Thyroid gland (tissue), 4 donors: ENCODE data around the gene MZF1.

Source experiments
- POLR2A ChIP-seq, 2 donors: fragments of 450-650 bp; IDR thresholded peaks; one replicate each; pipeline ENCODE4 v1.6.1; 2017; ENCODE audit warnings: antibody characterized with exemption in 2 of 2, mild to moderate bottlenecking in 2 of 2, moderate library complexity in 1 of 2
- TF ChIP-seq, protein P1 (sequence below), 6 experiments: fragments of 200-600 bp in 3 of 6; fragments of 450-650 bp in 3 of 6; sonication (generic) in 3 of 6; IDR thresholded peaks; one replicate each; pipeline ENCODE4 v1.5.1; 2016 to 2019; ENCODE audit warnings: antibody characterized with exemption in 6 of 6, mild to moderate bottlenecking in 2 of 6, inconsistent platforms in 1 of 6, moderate library complexity in 1 of 6

- TF ChIP-seq, protein P1, sequence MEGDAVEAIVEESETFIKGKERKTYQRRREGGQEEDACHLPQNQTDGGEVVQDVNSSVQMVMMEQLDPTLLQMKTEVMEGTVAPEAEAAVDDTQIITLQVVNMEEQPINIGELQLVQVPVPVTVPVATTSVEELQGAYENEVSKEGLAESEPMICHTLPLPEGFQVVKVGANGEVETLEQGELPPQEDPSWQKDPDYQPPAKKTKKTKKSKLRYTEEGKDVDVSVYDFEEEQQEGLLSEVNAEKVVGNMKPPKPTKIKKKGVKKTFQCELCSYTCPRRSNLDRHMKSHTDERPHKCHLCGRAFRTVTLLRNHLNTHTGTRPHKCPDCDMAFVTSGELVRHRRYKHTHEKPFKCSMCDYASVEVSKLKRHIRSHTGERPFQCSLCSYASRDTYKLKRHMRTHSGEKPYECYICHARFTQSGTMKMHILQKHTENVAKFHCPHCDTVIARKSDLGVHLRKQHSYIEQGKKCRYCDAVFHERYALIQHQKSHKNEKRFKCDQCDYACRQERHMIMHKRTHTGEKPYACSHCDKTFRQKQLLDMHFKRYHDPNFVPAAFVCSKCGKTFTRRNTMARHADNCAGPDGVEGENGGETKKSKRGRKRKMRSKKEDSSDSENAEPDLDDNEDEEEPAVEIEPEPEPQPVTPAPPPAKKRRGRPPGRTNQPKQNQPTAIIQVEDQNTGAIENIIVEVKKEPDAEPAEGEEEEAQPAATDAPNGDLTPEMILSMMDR (IDR thresholded peaks at IDR 0.05) = no peak
- TF ChIP-seq POLR2A (IDR thresholded peaks at IDR 0.05) = no peak
Observed at GRCh38 chr19:58585442-58586132, 12.5 kb upstream of the MZF1 start.
